GM04504 (cell line): ENCODE measurements around the gene F10.
"Not testable (repeated sequence)": the region's sequence is repeated elsewhere in the genome, so short reads cannot be mapped to it uniquely, and the experiment has no call there.

Experiments used
- DNase-seq: peaks from one replicate; pipeline ENCODE4 v3.0.0-alpha.2; 2012; ENCODE audit warnings: low read depth

The F10 gene

GRCh38 chr13:113153810-113154748, 31.5 kb downstream of the F10 start:
- peak; percentile 38 for DNase-seq

GRCh38 chr13:113155201-113155600, 32.6 kb downstream of the F10 start:
- no peak for DNase-seq

DNA sequence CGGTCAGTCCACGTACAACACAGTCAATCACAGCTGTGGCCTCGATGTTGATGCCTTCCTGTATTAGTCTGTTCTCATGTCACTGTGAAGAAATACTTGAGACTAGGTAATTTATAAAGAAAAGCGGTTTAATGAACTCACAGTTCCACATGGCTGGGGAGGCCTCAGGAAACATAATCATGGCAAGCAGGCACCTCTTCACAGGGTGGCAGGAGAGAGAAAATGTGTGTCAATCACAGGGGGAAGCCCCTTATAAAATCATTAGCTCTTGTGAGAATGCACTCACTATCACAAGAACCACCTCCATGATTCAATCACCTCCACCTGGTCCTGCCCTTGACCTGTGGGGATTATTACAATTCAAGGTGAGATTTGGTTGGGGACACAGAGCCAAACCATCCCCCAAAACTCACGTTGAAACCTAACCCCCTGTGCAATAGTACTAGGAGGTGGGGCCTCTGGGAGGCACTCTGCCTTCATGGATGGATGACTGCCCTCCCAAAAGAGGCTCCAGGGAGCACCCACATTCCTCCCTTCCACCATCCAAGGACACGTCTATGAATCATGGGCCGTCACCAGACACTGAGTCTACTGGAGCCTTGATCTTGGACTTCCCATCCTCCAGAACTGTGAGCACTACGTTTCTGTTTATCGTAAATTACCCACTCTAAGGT, 33.5 kb downstream of the F10 start:
- no peak for DNase-seq

DNA sequence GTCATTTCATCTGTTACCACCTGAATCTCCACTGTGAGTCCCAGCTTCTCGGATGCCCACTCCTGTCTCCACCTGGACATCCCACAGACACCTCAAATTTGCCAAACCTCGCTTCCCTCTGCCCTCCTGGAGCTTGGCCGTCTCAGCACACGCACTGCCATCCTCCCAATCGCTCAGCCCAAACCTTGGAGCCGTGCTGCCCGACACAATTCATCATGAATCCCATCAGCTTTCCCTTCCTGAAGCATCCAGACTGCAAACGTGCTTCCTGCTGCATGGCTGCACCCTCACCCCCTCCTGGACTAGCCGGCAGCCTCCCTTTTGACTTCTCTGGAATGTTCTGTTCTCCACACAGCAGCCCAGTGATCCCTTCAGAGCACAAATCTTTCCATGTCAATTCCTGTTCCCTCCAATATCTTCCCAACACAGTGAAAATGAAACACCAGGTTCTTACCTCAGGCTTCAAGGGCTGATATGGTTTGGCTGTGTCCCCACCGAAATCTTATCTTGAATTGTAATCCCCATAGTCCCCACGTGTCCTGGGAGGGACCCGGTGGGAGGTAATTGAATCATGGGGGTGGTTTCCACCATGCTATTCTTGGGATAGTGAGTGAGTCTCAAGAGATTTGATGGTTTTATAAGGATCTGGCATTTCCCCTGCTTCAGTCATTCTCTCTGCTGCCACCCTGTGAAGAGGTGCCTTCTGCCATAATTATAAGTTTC, 34.8 kb downstream of the F10 start:
- no peak for DNase-seq

DNA sequence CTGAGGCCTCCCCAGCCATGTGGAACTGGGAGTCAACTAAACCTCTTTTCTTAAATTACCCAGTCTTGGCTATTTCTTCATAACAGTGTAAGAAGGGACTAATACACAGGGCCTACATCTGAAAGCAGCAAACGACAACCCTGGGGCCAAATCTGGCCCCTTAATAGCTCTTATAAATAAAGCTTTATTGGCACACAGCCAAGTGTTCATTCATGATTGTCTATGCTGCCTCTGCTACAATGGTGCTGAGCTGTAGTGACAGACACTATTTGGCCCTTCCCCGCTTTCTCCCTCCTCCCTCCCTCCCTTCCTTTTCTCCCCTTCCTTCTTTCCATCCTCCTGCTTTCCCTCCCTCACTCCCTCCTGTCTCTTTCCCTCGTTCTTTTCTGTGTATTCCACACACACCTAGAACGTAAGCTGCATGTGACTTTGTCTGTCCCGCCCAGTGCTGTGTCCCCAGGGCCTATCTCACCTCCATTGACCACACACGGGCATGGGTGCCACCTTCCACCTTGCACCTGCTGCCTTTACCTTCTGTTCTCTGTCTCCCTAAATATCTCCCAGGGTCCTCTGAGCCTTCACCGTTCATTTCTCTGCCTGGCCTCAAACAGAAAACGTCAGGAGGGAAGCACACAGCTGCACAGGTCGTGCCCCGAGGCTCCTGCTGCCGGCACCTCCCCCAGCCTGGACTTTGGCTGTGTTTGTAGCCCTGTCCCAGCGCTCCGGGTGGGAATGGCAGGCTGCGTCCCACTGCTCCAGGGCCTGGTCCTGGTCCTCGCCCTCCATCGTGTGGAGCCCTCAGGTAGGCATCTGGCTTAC, 35.5 kb downstream of the F10 start, which contains the start of gene PROZ:
Gene PROZ, plus strand, starts transcription at position 720 of the 819 bp plus-strand sequence. Its CDS starts 13 bp downstream, at position 733.
- no peak for DNase-seq

DNA sequence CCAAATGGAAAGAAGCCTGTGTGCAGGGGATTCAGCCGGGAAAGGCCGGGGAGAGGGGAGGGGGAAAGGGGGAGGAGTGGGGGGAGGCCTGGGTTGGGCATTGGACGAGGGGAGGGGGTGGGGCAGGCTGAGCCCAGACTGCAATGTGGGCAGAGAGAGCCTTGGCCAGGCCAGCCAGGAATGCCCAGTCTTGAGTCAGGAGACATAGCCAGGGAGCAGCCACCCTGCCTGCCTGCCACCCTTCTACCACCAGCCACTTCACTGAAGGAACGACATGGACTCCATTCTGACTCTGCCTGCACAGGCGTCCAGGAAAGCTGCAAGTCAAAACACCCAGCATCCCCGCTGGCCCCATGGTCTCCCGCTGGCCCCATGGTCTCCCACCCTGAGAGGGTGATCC, 36.3 kb downstream of the F10 start:
- DNase-seq = no peak

GRCh38 chr13:113159701-113160100, 37.1 kb downstream of the F10 start:
- no peak for DNase-seq

DNA sequence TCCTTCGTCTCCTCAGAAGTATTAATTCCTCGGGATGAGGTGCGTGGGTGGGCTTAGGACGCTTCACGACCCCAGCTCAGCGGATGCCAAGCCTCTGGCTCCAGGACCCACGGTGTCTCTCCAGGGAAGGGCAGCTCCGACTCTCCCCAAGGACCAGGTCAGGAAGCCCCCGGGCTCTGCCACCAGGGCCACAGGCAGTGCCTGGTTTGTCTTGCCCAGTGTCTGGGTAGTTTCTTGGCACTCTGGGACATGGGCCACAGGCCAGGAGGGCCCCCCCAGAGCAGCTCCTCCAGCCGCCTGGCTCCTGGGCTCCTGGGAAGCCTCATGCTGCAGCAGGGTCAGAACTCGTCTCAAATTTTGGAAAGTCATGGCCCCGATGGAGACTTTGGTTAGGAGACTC, 38.4 kb downstream of the F10 start:
- DNase-seq = no peak

DNA sequence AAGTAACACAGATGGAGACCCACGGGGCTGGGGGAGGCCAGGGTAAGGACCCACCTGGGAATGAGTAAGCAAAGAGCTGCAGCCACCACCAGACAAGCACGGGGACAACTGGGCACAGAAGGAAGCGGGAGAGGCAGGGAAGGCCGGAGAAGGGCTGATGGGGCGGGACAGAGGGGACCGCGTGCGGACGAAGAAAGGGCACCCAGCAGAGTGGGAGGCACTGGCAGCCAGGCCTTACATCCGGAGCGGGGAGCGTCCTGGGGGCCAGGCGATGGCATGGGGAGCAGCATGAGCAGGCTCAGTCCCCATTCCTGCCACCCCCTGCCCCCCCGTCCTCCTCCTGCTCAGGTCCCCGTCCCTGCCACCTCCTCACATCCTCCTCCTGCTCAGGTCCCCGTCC, 38.8 kb downstream of the F10 start:
- DNase-seq = no peak

- not testable (repeated sequence) for DNase-seq
Observed at GRCh38 chr13:113161975-113162374, 39.4 kb downstream of the F10 start.

GRCh38 chr13:113162783-113163685, 40.4 kb downstream of the F10 start:
- no peak for DNase-seq

- DNase-seq = no peak
Observed at GRCh38 chr13:113164492-113164891, 41.9 kb downstream of the F10 start.

DNA sequence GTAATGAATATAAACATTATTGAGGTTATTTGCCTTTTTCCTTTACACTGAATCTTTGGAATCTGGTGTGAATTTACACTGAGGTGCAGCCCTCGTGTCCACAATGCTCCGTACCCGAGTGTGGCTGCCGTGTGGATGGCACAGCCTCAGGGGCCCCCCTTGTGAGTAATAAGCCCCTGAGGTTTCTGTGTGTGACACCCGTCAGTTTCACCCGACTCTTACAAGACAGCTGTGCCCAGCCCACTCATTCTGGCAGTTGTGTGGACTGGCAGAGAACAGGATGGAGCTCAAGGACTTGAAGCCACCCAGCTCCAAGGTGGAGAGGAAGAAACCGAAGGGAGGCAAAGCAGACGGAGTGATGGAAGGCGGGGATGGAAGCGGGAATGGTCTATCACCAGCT, 43.7 kb downstream of the F10 start:
- no peak for DNase-seq

DNA sequence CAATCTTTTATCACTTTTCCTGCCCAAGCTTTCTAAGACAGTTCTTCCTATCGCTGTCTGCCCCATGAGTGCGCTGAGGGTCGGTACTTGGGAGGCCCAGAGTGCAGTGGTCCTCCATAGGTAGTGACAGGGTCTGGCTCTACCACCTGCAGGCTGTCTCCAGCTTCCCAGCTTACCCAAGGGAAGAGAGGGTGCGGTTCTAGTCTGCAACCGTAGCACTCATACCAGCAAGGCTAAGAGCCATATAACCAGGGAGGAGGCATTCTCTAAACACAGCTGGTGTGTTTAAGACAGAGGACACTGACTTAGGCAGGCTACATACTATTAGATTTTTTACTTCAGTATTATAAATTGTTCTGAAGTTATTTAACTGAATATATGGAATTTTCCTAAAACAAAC, 44.1 kb downstream of the F10 start:
- no peak for DNase-seq

- no peak for DNase-seq
Observed at GRCh38 chr13:113167155-113167554, 44.6 kb downstream of the F10 start.

- no peak for DNase-seq
Observed at GRCh38 chr13:113167575-113167974, 45.0 kb downstream of the F10 start.

DNA sequence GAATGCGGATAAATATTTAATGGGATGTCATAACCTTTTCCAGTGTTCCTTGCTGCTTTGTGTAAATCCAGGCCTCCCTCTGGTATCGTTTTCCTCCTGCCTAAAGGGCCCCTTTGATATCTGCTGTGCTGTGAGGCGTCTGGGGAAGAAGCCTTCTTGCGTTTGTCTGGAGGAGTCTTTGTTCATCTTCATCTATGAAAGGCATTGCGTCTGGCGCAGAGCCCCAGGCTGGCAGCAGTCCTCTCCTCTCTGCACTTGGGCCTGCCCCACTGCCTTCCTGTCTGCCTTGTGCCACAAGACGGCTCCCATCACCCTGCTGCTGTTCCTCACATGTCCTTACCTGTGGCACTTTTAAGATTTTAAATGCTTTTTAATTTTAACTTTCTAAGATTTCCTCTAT, 45.6 kb downstream of the F10 start:
- no peak for DNase-seq

GRCh38 chr13:113169277-113170272, 47.0 kb downstream of the F10 start:
- no peak for DNase-seq

- no peak for DNase-seq
Observed at GRCh38 chr13:113170511-113170910, 47.9 kb downstream of the F10 start.
